GM23248 (cell line): ENCODE measurements around the gene ATP10A. TPM values are rescaled to one million over a fixed set of nuclear protein-coding genes. Genes with fewer than 3 reads are reported as not detected.

Experiments used
- DNase-seq: peaks from one replicate; pipeline ENCODE4 v3.0.0-alpha.2; 2015
- H2AFZ ChIP-seq: fragments of 200-600 bp; sonication (generic); 2 replicates; pipeline ENCODE4 v1.6.1; 2016; ENCODE audit warnings: antibody characterized with exemption
- H3F3A ChIP-seq: fragments of 200-600 bp; sonication (generic); 2 replicates; pipeline ENCODE4 v1.6.1; 2016; ENCODE audit warnings: mild to moderate bottlenecking, antibody characterized with exemption, mixed run types; ENCODE audit not compliant: insufficient read depth
- H3K27ac ChIP-seq: fragments of 200-600 bp; sonication (generic); 2 replicates; pipeline ENCODE4 v1.5.1; 2016; ENCODE audit warnings: mild to moderate bottlenecking
- H3K27me3 ChIP-seq: fragments of 200-600 bp; sonication (generic); replicated peaks from 2 replicates; pipeline ENCODE4 v1.6.1; 2016; ENCODE audit warnings: mild to moderate bottlenecking; ENCODE audit not compliant: insufficient read depth
- H3K36me3 ChIP-seq: fragments of 200-600 bp; sonication (generic); 2 replicates; pipeline ENCODE4 v1.6.1; 2016; ENCODE audit warnings: low read depth, mild to moderate bottlenecking
- H3K4me1 ChIP-seq: fragments of 200-600 bp; sonication (generic); 2 replicates; pipeline ENCODE4 v1.6.1; 2016; ENCODE audit warnings: mild to moderate bottlenecking; ENCODE audit not compliant: insufficient read depth
- H3K4me2 ChIP-seq: fragments of 200-600 bp; sonication (generic); one replicate; pipeline ENCODE4 v1.6.1; 2016; ENCODE audit warnings: mild to moderate bottlenecking; ENCODE audit not compliant: unreplicated experiment
- H3K4me3 ChIP-seq: fragments of 200-600 bp; sonication (generic); 2 replicates; pipeline ENCODE4 v1.5.1; 2016; ENCODE audit warnings: mild to moderate bottlenecking
- H3K79me2 ChIP-seq: fragments of 200-600 bp; sonication (generic); 2 replicates; pipeline ENCODE4 v1.6.1; 2016; ENCODE audit warnings: mild to moderate bottlenecking; ENCODE audit not compliant: insufficient read depth
- H3K9ac ChIP-seq: fragments of 200-600 bp; sonication (generic); 2 replicates; pipeline ENCODE4 v1.6.1; 2016; ENCODE audit warnings: mild to moderate bottlenecking
- H3K9me2 ChIP-seq: fragments of 200-600 bp; sonication (generic); 2 replicates; pipeline ENCODE4 v1.6.1; 2016; ENCODE audit warnings: mixed run types, mild to moderate bottlenecking, moderate library complexity; ENCODE audit not compliant: insufficient read depth
- H3K9me3 ChIP-seq: fragments of 200-600 bp; sonication (generic); one replicate; pipeline ENCODE4 v1.6.1; 2017; ENCODE audit warnings: low read depth
- H4K20me1 ChIP-seq: fragments of 200-600 bp; sonication (generic); 2 replicates; pipeline ENCODE4 v1.6.0; 2016; ENCODE audit not compliant: insufficient read depth
- EZH2 ChIP-seq: fragments of 200-600 bp; sonication (generic); IDR thresholded peaks from 2 replicates; pipeline ENCODE4 v1.6.1; 2018; ENCODE audit warnings: antibody characterized with exemption, mild to moderate bottlenecking; ENCODE audit not compliant: insufficient read depth, poor library complexity, severe bottlenecking
- EZH2phosphoT487 ChIP-seq: fragments of 200-600 bp; sonication (generic); IDR thresholded peaks from 2 replicates; pipeline ENCODE4 v1.6.1; 2018; ENCODE audit warnings: antibody characterized with exemption, moderate library complexity, mild to moderate bottlenecking, low read depth; ENCODE audit not compliant: insufficient read depth
- WGBS, 2 experiments: methylation state at CpG; one replicate each; pipeline ENCODE4 v1.1.6; 2015 to 2017; ENCODE audit warnings: low lambda C conversion rate in 2 of 2, low coverage in 1 of 2; ENCODE audit errors: missing lambda C conversion rate in 2 of 2; 5-methylcytosine and 5-hydroxymethylcytosine counted together
- in situ Hi-C: fragments of 300-500 bp; cut with MboI; formaldehyde crosslinking; loops from 2 replicates; pipeline ENCODE4 v1.15.0; 2020
- polyA plus RNA-seq: library from polyadenylated mRNA; unstranded; fragments of >200 nt; fragmentation: Nextera tagmentation; extraction: Ambion mirVana; gene quantifications from 2 replicates; pipeline ENCODE4 v1.2.1, GENCODE V29; 2016
- total RNA-seq: library from RNA; depleted of rRNA; stranded (reverse); fragments of >200 nt; shearing (Covaris generic); gene quantifications from 2 replicates; pipeline ENCODE4 v1.2.3, GENCODE V29; 2014

ATP10A gene
- total and polyA plus RNA-seq, 2 experiments from 2014 or later, result 20.4 to 64.1 TPM

- no peak for DNase-seq
- no peak for TF ChIP-seq EZH2
- no peak for TF ChIP-seq EZH2phosphoT487
- Histone ChIP-seq H3K9ac (no peak overlapping the region), H4K20me1 (no peaks in the 10 kb centered on the region), H3K4me1 (no peaks in the 10 kb centered on the region), H3K27ac (no peak overlapping the region), H2AFZ (no peak overlapping the region), H3K9me2 (no peaks in the 10 kb centered on the region), H3K36me3 (peaks cover 45% of the 10 kb centered on the region; the same call in 1 of the 2 replicates), H3K4me2 (no peak overlapping the region), H3K79me2 (no peaks in the 10 kb centered on the region), H3K9me3 (no peaks in the 10 kb centered on the region), H3F3A (no peaks in the 10 kb centered on the region), H3K27me3 (no peaks in the 10 kb centered on the region), H3K4me3 (no peak overlapping the region)
- WGBS, 2 experiments, result 74 to 78% methylated on average over 9 of the region's 9 CpGs
- in situ Hi-C loops, result no loop called here
These were observed 185.2 kb downstream of the ATP10A start for GRCh38 chr15:25677719-25678499.

GRCh38 chr15:25676070-25676469, 187.1 kb downstream of the ATP10A start:
- Histone ChIP-seq H3K27ac (no peak overlapping the region), H3K9me2 (no peaks in the 10 kb centered on the region), H3K9ac (no peak overlapping the region), H3K9me3 (no peaks in the 10 kb centered on the region), H3K79me2 (no peaks in the 10 kb centered on the region), H3K36me3 (peaks cover 32% of the 10 kb centered on the region; the same call in 1 of the 2 replicates), H3K4me3 (no peak overlapping the region), H3K4me2 (no peak overlapping the region), H2AFZ (no peak overlapping the region), H4K20me1 (no peaks in the 10 kb centered on the region), H3K27me3 (no peaks in the 10 kb centered on the region), H3K4me1 (peaks cover 7% of the 10 kb centered on the region), H3F3A (no peaks in the 10 kb centered on the region)
- 97 to 98% methylated on average over 8 of the region's 8 CpGs for WGBS, 2 experiments
- DNase-seq, result no peak
- in situ Hi-C loops, result no loop called here
- TF ChIP-seq EZH2 (no peak), EZH2phosphoT487 (no peak)

- H3K9me2 ChIP-seq, result no peaks in the 10 kb centered on the region
- H3K79me2 ChIP-seq, result no peaks in the 10 kb centered on the region
- no peak overlapping the region for H2AFZ ChIP-seq
- DNase-seq, result no peak
- no peak overlapping the region for H3K27ac ChIP-seq
- no peak overlapping the region for H3K4me3 ChIP-seq
- no peaks in the 10 kb centered on the region for H4K20me1 ChIP-seq
- in situ Hi-C loops, result no loop called here
- WGBS, 2 experiments, result 69 to 70% methylated on average over 8 of the region's 8 CpGs
- peaks cover 6% of the 10 kb centered on the region; the same call in 1 of the 2 replicates for H3F3A ChIP-seq
- H3K27me3 ChIP-seq, result no peaks in the 10 kb centered on the region
- H3K4me1 ChIP-seq, result peaks cover 14% of the 10 kb centered on the region
- H3K9me3 ChIP-seq, result no peaks in the 10 kb centered on the region
- H3K9ac ChIP-seq, result no peak overlapping the region
- H3K4me2 ChIP-seq, result no peak overlapping the region
- peaks cover 27% of the 10 kb centered on the region; the same call in 1 of the 2 replicates for H3K36me3 ChIP-seq
- no peak for TF ChIP-seq EZH2
- TF ChIP-seq EZH2phosphoT487, result no peak
These were observed 187.7 kb downstream of the ATP10A start for GRCh38 chr15:25675396-25675795.

- H3F3A ChIP-seq, result peaks cover 7% of the 10 kb centered on the region; the same call in 1 of the 2 replicates
- H3K79me2 ChIP-seq, result no peaks in the 10 kb centered on the region
- peaks cover 19% of the 10 kb centered on the region for H3K4me1 ChIP-seq
- peaks cover 24% of the 10 kb centered on the region; the same call in 1 of the 2 replicates for H3K36me3 ChIP-seq
- no peak for DNase-seq
- no peak overlapping the region for H3K4me2 ChIP-seq
- in situ Hi-C loops, result no loop called here
- no peaks in the 10 kb centered on the region for H4K20me1 ChIP-seq
- H3K9me2 ChIP-seq, result no peaks in the 10 kb centered on the region
- WGBS, 2 experiments, result 49 to 51% methylated on average over 12 of the region's 12 CpGs
- TF ChIP-seq EZH2phosphoT487 (no peak), EZH2 (no peak)
- H3K27ac ChIP-seq, result no peak overlapping the region
- H3K4me3 ChIP-seq, result no peak overlapping the region
- no peak overlapping the region for H3K9ac ChIP-seq
- H3K27me3 ChIP-seq, result no peaks in the 10 kb centered on the region
- no peak overlapping the region for H2AFZ ChIP-seq
- no peaks in the 10 kb centered on the region for H3K9me3 ChIP-seq
These were observed 188.2 kb downstream of the ATP10A start for GRCh38 chr15:25674913-25675312.
